ENCODE data around the gene TIMM10B. TPM values are rescaled to one million over a fixed set of nuclear protein-coding genes. Genes with fewer than 3 reads are reported as not detected.
A peak's percentile ranks its signal among the peaks of the same experiment; 100 is the strongest.

The TIMM10B gene
- total RNA-seq, 1 experiment from 2014 or later = 53.1 TPM

DNA sequence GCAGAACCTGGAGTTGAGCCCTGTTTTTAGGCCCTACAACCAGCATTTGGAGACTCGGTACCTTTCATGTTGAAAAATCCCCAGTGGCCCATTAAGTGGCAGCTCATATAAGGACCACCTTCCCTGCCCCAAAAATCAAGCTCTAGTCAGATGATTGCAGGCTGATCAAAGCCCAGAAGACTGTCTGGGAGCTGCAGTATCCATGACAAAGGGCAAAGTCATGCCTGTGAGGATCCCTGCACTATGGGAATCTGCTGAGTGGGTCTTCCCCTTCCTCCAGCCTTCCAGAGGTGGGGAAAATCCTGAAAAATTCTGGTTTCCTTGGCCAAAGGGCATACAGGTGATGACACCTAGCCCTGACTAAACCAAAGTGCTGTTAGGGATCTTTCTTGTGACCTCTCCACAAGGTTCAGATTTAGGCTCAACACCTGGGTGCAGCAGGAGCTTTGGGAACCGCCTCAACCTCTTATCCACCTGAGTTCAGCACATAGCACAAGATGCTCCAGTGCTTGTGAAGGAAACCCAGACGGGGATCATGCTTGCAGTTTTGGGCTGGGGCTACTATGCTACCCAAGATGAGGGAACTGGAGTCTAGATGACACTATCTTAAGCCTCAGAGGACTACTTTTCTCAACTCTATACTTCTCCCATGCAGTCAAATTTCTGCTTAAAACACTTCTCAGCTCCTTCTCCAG lies 6.3 kb upstream of the TIMM10B start:
- intact Hi-C loops (cut with micrococcal nuclease; ENCODE audit: unreplicated experiment) = loop anchor here (1.0 to 2.0 kb wide), 4 partner anchors 17 to 130 kb away; partner anchors contain the start of gene SMPD1
- Histone ChIP-seq H3K4me1 (peaks cover 31% of the 10 kb centered on the region), H3K36me3 (ENCODE audit: control insufficient read depth, insufficient read depth, low read length) (0 out of 2 replicates have a peak, but pooled peaks cover 8% of the 10 kb centered on the region), H3K4me3 (ENCODE audit: low read depth, low read length) (no peak overlapping the region), H3K27me3 (replicated peaks; ENCODE audit: control insufficient read depth, insufficient read depth, low read length) (no peaks in the 10 kb centered on the region), H3K9me3 (no peaks in the 10 kb centered on the region)
- CTCF ChIA-PET = interaction anchor here (0.7 to 3.5 kb wide), 5 partner anchors 14 to 144 kb away, joined by 3 to 19 read pairs (median 4); partner anchors contain the start of gene TPP1
- peak overlapping the region; percentile 84 for H3K4me3 Mint-ChIP-seq (ENCODE audit: unreplicated experiment)
- H3K36me3 Mint-ChIP-seq (ENCODE audit: insufficient read depth, unreplicated experiment) = peaks cover 62% of the 10 kb centered on the region
- POLR2A ChIA-PET = interaction anchor here (0.6 to 1.6 kb wide), 3 partner anchors 16 to 137 kb away, joined by 3 to 6 read pairs (median 4); partner anchors contain the start of gene TAF10
- no peaks in the 10 kb centered on the region for H3K9me3 Mint-ChIP-seq (ENCODE audit: unreplicated experiment)
- TF ChIP-seq, protein P1, sequence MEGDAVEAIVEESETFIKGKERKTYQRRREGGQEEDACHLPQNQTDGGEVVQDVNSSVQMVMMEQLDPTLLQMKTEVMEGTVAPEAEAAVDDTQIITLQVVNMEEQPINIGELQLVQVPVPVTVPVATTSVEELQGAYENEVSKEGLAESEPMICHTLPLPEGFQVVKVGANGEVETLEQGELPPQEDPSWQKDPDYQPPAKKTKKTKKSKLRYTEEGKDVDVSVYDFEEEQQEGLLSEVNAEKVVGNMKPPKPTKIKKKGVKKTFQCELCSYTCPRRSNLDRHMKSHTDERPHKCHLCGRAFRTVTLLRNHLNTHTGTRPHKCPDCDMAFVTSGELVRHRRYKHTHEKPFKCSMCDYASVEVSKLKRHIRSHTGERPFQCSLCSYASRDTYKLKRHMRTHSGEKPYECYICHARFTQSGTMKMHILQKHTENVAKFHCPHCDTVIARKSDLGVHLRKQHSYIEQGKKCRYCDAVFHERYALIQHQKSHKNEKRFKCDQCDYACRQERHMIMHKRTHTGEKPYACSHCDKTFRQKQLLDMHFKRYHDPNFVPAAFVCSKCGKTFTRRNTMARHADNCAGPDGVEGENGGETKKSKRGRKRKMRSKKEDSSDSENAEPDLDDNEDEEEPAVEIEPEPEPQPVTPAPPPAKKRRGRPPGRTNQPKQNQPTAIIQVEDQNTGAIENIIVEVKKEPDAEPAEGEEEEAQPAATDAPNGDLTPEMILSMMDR (IDR thresholded peaks at IDR 0.05; ENCODE audit: insufficient read depth in 1 of 2, low read depth in 1 of 2, low read length in 1 of 2, severe bottlenecking in 1 of 2, unreplicated experiment in 1 of 2) = no peak
- H3K4me1 Mint-ChIP-seq (ENCODE audit: low read depth, unreplicated experiment) = peaks cover 35% of the 10 kb centered on the region
- no TSS peak for BruUV-seq (replicated peaks)
- H3K27me3 Mint-ChIP-seq (ENCODE audit: insufficient read depth, unreplicated experiment) = no peaks in the 10 kb centered on the region
- peak overlapping the region; percentile 96 for H3K27ac Mint-ChIP-seq (ENCODE audit: unreplicated experiment)
- DNase-seq = no peak

DNA sequence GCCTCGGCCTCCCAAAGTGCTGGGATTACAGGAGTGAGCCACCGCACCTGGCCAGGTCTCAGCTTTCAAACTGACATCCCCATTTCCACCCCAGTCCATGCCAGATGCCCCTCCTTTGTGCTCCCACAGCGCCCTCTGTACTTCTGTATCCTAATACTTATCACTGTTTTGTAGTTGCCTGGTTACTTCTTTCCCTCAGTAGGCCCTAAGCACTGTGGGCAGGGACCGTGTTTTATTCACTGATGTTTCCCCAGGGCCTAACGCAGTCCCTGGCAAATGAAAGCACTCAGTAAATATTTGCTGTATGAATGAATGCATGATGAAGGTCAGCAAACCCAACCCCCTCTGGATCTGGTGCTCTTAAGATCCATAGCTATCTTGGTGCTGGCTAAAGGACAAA lies 5.4 kb upstream of the TIMM10B start:
- Mint-ChIP-seq H3K27me3 (ENCODE audit: insufficient read depth, unreplicated experiment) (no peaks in the 10 kb centered on the region), H3K4me1 (ENCODE audit: low read depth, unreplicated experiment) (peaks cover 35% of the 10 kb centered on the region), H3K36me3 (ENCODE audit: insufficient read depth, unreplicated experiment) (peaks cover 72% of the 10 kb centered on the region), H3K9me3 (ENCODE audit: unreplicated experiment) (no peaks in the 10 kb centered on the region), H3K27ac (ENCODE audit: unreplicated experiment) (peak overlapping the region; percentile 62), H3K4me3 (ENCODE audit: unreplicated experiment) (no peak overlapping the region)
- H3K27me3 ChIP-seq (replicated peaks; ENCODE audit: control insufficient read depth, insufficient read depth, low read length) = no peaks in the 10 kb centered on the region
- intact Hi-C loops (cut with micrococcal nuclease; ENCODE audit: unreplicated experiment) = loop anchor here (2.0 kb wide), 2 partner anchors 85 to 129 kb away; partner anchors contain the start of gene SMPD1
- ChIA-PET POLR2A (interaction anchor here (0.7 to 1.6 kb wide), 6 partner anchors 9 to 136 kb away, joined by 4 to 13 read pairs (median 6); partner anchors contain the start of genes SMPD1 and TAF10), CTCF (interaction anchor here (0.6 to 3.5 kb wide), 6 partner anchors 22 to 115 kb away, joined by 3 to 19 read pairs (median 4); no protein-coding TSS in a partner anchor)
- H3K36me3 ChIP-seq (ENCODE audit: control insufficient read depth, insufficient read depth, low read length) = 0 out of 2 replicates have a peak, but pooled peaks cover 8% of the 10 kb centered on the region
- no peaks in the 10 kb centered on the region for H3K9me3 ChIP-seq
- TF ChIP-seq, protein P1 (IDR thresholded peaks at IDR 0.05; ENCODE audit: insufficient read depth in 1 of 2, low read depth in 1 of 2, low read length in 1 of 2, severe bottlenecking in 1 of 2, unreplicated experiment in 1 of 2) = no peak
- no peak for DNase-seq
- BruUV-seq (replicated peaks) = no TSS peak
- no peak overlapping the region for H3K4me3 ChIP-seq (ENCODE audit: low read depth, low read length)
- H3K4me1 ChIP-seq = peaks cover 37% of the 10 kb centered on the region

GRCh38 chr11:6476571-6476970 lies 4.7 kb upstream of the TIMM10B start:
- Histone ChIP-seq H3K4me1 (peaks cover 37% of the 10 kb centered on the region), H3K27me3 (replicated peaks; ENCODE audit: control insufficient read depth, insufficient read depth, low read length) (no peaks in the 10 kb centered on the region), H3K4me3 (ENCODE audit: low read depth, low read length) (no peak overlapping the region), H3K36me3 (ENCODE audit: control insufficient read depth, insufficient read depth, low read length) (0 out of 2 replicates have a peak, but pooled peaks cover 8% of the 10 kb centered on the region), H3K9me3 (no peaks in the 10 kb centered on the region)
- intact Hi-C loops (cut with micrococcal nuclease; ENCODE audit: unreplicated experiment) = no loop called here
- Mint-ChIP-seq H3K27ac (ENCODE audit: unreplicated experiment) (no peak overlapping the region), H3K4me1 (ENCODE audit: low read depth, unreplicated experiment) (peaks cover 35% of the 10 kb centered on the region), H3K9me3 (ENCODE audit: unreplicated experiment) (no peaks in the 10 kb centered on the region), H3K36me3 (ENCODE audit: insufficient read depth, unreplicated experiment) (peaks cover 78% of the 10 kb centered on the region), H3K27me3 (ENCODE audit: insufficient read depth, unreplicated experiment) (no peaks in the 10 kb centered on the region), H3K4me3 (ENCODE audit: unreplicated experiment) (no peak overlapping the region)
- TF ChIP-seq, protein P1 (IDR thresholded peaks at IDR 0.05; ENCODE audit: insufficient read depth in 1 of 2, low read depth in 1 of 2, low read length in 1 of 2, severe bottlenecking in 1 of 2, unreplicated experiment in 1 of 2) = no peak
- ChIA-PET CTCF (interaction anchor here (0.5 to 3.3 kb wide), 5 partner anchors 22 to 115 kb away, joined by 3 to 7 read pairs (median 4); no protein-coding TSS in a partner anchor), POLR2A (interaction anchor here (0.8 to 1.5 kb wide), 2 partner anchors 8 to 87 kb away, joined by 10 to 13 read pairs; partner anchors contain the start of gene SMPD1)
- BruUV-seq (replicated peaks) = no TSS peak
- no peak for DNase-seq
